GM21528 (cell line): ENCODE measurements around the gene ZNRD2.
A peak's percentile ranks its signal among the peaks of the same experiment; 100 is the strongest.
"Not testable (repeated sequence)": the region's sequence is repeated elsewhere in the genome, so short reads cannot be mapped to it uniquely, and the experiment has no call there.

Experiments used
- ATAC-seq: cut with Tn5 transposase; IDR thresholded peaks from one replicate; pipeline ENCODE4 v1.9.1; 2021; ENCODE audit warnings: mild to moderate bottlenecking, moderate library complexity; ENCODE audit not compliant: unreplicated experiment, low FRiP score

The ZNRD2 gene, protein sequence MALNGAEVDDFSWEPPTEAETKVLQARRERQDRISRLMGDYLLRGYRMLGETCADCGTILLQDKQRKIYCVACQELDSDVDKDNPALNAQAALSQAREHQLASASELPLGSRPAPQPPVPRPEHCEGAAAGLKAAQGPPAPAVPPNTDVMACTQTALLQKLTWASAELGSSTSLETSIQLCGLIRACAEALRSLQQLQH

DNA sequence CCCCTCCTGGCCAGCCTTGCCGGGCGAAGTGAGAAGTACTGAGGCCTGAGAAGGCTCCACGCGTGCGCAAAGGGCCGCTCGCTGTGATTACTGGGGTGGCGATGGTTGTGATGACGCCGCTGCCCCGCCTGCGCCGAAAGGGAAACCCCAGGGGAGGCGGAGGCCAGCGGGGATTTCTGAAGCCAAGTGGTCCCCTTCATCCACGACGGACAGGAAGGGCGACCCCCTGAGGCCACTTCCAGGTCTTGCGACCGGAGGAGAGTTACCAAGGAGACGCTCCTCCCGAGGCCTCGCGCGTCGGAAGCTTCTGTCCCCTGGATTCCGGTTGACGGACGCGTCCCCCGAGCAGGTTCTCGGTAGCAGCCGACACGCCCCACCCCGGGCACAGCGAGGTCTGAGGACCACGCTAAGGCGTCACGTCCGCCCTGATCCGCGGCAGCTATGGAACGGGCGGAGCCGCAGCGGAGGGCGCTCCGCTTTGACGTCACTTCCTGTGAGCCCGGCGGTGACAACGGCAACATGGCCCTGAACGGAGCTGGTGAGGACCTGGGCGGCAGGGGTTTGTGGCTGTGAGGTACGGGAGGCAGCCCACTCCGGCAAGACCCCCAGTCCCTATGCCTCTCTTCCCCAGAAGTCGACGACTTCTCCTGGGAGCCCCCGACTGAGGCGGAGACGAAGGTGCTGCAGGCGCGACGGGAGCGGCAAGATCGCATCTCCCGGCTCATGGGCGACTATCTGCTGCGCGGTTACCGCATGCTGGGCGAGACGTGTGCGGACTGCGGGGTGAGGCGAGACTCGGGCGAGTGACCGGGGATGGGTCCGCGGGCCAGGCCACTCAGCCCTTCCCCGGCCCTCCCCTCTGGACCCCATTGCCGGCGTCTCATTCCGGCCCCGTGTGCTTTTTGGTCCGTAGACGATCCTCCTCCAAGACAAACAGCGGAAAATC is at the start of gene ZNRD2:
Gene ZNRD2 (plus strand): TSS at position 505 of the 946 bp plus-strand sequence. CDS start 15 bp downstream, at position 520.
- peak; percentile 56 for ATAC-seq

DNA sequence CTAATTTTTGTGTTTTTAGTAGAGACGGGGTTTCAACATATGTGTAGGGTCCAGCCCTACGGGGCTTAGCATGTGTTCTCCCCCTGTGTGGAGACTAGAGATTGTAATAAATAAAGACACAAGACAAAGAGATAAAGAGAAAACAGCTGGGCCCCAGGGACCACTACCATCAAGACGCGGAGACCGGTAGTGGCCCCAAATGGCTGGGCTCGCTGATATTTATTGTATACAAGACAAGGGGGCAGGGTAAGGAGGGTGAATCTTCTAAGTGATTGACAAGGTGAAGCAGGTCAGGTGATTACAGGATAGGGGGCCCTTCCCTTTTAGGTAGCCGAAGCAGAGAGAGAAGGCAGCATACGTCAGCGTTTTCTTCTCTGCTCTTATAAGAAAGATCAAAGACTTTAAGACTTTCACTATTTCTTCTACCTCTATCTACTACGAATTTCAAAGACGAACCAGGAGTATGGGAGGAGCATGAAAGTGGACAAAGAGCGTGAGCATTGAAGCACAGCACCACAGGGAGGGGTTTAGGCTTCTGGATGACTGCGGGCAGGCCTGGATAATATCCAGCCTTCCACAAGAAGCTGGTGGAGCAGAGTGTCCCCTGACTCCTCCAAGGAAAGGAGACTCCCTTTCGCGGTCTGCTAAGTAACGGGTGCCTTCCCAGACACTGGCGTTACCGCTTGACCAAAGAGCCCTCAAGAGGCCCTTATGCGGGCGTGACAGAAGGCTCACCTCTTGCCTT is 48.3 kb upstream of the ZNRD2 start:
- ATAC-seq, result not testable (repeated sequence)

DNA sequence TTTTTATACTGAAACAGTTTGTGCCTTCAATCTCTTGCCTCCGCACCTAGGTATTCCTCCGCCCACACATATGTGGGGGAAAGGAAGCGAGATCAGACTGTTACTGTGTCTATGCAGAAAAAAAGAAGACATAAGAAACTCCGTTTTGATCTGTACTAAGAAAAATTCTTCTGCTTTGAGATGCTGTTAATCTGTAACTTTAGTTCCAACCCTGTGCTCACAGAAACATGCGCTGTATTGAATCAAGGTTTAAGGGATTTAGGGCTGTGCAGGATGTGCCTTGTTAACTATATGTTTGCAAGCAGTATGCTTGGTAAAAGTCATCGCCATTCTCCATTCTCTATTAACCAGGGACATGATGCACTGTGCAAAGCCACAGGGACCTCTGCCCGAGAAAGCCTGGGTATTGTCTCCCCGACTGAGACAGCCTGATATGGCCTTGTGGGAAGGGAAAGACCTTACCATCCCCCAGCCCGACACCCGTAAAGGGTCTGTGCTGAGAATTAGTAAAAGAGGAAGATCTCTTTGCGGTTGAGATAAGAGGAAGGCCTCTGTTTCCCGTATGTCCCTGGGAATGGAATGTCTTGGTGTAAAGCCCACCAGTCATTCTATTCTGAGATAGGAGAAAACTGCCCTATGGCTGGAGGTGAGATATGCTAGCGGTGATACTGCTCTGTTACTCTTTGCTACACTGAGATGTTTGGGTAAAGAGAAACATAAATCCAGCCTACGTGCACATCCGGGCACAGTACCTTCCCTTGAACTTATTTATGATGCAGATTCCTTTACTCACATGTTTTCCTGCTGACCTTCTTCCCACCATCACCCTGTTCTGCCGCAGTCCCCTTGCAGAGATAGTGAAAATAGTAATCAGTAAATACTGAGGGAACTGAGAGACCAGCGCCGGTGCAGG is 47.3 kb upstream of the ZNRD2 start:
- not testable (repeated sequence) for ATAC-seq

DNA sequence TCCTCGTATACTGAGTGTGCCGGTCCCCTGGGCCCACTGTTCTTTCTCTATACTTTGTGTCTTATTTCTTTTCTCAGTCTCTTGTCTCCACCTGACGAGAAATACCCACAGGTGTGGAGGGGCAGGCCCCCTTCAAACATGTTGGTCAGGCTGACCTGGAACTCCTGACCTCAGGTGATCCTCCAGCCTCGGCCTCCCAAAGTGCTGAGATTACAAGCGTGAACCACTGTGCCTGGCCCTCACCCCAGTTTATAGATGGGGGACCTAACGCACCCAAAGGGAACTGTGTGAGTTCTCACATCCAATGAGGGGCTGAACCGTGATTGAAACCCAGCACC is 46.7 kb upstream of the ZNRD2 start:
- not testable (repeated sequence) for ATAC-seq

DNA sequence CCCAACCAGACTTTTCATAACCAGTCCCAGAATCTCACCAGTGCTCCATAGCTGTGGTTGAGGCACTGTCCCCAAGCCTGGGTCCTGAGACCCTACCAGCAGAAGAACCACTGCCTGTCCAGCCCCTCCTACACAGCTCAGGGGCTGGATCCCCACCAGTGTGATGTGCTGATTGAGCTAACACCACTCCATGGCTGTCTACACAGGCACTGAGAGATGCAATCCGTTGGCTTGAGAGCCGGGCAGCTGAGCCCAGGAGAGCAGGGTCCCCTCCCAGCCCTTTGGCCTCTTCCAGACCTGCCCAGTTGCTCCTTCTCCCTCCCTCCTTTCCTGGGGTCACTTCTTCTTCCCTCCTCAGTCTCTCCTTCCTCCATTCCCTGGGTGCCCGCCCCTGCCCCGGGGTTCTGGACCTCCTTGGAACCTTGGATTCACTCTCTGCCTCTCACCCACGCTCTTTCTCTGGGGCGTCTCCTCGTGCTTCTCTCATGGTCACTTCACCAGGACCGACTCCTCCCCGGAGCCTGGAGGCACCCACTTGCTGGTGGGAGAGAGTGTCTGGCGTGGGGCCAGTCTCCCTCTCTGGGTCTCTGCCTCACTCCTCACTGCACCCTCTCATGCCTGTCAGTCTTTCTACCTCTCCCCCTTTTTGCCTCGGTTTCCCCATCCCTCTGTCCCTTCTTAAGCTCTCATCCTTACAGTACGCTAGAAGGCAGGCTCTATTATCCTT is 46.1 kb upstream of the ZNRD2 start:
- ATAC-seq, result no peak

DNA sequence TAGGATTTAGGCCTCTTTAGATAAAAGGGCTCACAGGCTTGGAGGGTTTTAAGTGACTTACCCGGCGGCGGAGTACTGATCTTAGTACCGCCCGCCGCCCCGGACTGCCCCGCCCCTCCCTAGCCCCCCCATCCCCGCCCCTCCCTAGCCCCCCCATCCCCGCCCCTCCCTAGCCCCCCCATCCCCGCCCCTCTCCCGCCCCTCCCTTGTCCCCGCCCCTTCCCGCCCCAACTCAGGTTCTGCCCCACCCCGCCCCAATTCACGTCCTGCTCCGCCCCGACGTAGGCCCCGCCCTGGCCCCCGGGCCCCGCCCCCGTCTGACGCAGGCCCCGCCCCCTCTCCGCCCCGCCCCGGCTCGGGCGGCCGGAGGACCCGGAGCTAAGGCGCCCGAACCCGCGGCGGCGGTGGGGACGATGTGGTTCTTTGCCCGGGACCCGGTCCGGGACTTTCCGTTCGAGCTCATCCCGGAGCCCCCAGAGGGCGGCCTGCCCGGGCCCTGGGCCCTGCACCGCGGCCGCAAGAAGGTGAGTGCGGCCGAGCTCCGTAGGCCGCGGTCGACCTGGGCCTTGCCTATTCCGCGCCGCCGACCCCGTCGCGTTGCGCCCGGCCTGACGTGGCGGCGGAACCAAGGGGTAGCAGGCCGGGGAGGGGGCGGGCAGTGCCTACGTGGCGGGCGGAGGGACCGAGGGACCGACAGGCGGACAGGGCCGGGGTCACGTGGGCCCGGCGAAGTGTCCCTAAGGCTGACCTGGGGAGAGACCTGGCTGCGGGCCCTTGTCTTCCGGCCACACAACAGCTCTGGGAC is 45.3 kb upstream of the ZNRD2 start, which contains the start of gene SCYL1:
Gene SCYL1 (plus strand): TSS at position 343 of the 805 bp plus-strand sequence. CDS start 71 bp downstream, at position 414.
- ATAC-seq, result peak; percentile 61

DNA sequence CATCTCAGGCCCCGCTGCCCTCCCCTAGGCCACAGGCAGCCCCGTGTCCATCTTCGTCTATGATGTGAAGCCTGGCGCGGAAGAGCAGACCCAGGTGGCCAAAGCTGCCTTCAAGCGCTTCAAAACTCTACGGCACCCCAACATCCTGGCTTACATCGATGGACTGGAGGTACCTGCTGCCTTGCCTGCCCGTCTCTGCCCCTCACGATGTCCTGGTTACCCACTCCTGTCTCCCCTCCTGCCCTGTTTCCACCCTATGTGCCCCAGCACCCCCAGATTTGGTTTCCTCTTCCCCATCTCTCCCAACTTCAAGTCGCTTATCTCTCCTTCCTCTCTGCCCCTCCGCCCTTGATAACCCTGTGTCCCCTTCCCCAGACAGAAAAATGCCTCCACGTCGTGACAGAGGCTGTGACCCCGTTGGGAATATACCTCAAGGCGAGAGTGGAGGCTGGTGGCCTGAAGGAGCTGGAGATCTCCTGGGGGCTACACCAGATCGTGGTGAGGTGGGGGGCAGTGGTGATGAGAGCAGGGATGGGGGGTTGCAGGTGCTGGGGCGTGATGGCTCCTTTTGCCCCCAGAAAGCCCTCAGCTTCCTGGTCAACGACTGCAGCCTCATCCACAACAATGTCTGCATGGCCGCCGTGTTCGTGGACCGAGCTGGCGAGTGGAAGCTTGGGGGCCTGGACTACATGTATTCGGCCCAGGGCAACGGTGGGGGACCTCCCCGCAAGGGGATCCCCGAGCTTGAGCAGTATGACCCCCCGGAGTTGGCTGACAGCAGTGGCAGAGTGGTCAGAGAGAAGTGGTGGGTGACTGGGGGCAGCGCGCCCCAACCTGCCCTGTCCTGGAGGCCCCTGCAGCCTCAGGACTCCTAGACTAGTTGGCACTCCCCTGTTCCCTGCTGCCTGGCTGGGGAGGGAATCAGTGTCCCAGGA is 44.5 kb upstream of the ZNRD2 start:
- no peak for ATAC-seq

DNA sequence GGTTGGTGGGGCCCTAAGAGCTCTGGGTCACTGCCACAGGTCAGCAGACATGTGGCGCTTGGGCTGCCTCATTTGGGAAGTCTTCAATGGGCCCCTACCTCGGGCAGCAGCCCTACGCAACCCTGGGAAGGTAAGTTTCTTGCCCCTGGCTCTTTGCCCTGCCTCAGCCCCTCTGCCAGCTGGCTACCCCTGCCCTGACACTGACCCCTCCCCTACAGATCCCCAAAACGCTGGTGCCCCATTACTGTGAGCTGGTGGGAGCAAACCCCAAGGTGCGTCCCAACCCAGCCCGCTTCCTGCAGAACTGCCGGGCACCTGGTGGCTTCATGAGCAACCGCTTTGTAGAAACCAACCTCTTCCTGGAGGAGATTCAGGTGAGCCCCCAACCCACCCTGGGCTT is 43.5 kb upstream of the ZNRD2 start:
- no peak for ATAC-seq

DNA sequence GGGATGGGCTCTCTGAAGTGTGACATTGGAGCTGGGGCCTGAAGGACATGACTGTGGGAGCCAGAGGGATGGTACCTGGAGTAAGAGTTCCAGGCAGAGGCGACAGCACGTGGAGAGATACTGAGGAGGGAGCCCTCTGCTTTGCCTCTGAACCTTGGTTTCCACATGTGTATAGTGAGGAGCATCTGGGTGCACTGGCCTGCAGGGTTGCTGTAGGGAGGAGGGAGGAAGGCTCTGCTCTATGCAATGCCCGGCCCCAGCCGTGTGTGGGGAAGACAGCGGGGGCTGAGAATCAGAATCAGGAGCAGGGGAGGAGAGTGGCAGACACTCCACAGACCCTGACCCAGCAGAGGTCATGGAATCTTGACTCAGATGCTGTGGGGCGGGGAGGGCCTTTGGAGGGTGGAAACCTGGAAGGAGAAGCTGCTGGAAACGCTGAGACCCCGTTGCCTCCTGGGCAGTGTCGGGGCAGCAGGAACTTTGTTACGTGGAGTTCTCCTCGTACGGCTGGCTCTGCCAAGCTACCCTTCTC is 41.4 kb upstream of the ZNRD2 start:
- no peak for ATAC-seq

DNA sequence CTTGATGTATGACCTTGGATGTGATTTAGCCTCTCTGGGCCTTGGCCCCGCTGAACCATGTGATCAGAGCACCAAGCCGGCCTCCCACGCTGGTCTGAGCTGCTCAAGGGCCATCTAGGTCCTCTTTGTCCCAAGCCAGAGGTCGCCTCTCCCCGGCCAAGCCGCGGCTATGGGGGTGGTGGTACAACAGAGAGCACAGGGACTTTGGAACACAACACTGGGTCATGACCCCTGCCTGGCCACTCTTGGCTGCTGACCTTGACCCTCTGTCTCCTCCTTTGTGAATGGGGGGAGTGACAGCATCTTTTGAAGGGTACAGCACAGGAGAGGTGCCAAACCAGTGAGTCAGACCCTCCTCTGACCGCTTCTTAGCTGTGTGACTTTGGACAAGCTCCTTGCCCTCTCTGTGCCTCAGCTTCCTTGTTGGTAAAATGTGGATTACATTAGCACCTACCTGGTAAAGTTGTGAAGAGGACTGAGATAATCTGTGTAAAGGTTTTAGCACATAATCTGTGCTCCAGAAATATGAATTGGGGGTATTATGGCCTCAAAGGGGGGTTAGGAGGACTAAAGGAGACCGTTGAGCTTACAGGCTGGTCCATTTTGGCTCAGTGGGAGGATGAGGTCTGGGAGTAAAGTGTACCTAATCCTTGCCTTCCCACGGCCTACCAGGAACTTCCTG is 40.7 kb upstream of the ZNRD2 start:
- no peak for ATAC-seq

DNA sequence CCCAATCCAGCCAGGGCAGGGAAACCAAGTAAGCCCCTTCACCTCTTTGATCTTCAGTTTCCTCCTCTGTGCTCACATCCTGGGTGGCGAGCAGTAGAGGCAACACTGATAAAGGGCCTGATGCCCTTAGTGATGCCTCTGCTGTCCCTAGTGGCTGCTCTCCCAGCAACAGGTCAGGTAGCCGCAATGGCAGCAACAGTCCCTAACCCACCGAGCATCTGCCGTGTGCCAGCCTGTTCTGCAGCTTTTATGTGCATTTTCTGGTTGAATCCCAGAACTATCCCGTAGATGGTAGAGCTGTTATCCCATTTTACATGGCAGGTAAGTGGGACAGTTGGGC is 40.1 kb upstream of the ZNRD2 start:
- ATAC-seq, result no peak

DNA sequence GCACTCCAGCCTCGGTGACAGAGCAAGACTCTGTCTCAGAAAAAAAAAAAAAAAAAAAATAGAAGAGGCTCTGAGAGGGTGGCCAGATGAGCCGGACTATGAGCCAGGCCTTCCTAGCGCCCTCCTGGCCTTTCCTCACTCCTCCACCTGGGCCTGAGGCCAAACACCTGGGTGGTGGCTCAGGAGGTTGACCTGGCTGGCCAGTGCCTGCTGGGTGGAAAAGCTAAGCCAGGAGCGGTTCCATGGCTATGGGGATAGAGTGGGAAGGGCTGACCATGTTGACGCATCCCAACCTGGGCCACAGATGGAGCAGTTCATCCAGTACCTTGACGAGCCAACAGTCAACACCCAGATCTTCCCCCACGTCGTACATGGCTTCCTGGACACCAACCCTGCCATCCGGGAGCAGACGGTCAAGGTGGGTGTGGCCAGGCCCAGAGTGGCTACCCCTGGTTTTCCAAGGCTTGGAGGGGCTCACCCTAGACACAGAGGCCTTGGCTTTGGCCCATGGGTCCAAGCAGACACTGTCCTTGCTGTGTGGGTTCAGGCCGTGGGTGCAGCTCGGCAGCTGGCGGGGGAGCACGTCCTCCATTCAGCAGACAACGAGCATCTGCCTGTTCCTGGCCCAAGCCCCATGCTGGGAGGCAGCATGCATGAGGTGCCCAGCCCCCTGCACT is 37.8 kb upstream of the ZNRD2 start:
- no peak for ATAC-seq

DNA sequence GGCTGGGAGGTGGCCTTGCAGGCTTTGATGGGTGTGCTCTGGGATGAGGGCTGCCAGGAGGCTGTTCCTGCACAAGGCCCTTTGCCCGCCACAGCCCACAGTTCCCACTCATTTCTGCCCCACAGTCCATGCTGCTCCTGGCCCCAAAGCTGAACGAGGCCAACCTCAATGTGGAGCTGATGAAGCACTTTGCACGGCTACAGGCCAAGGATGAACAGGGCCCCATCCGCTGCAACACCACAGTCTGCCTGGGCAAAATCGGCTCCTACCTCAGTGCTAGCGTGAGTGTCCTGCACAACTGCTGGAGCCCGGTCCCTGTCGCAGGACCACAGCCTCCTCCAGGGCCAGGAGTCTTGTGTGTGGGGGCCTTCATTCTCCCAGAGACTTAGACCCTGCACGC is 35.2 kb upstream of the ZNRD2 start:
- no peak for ATAC-seq

DNA sequence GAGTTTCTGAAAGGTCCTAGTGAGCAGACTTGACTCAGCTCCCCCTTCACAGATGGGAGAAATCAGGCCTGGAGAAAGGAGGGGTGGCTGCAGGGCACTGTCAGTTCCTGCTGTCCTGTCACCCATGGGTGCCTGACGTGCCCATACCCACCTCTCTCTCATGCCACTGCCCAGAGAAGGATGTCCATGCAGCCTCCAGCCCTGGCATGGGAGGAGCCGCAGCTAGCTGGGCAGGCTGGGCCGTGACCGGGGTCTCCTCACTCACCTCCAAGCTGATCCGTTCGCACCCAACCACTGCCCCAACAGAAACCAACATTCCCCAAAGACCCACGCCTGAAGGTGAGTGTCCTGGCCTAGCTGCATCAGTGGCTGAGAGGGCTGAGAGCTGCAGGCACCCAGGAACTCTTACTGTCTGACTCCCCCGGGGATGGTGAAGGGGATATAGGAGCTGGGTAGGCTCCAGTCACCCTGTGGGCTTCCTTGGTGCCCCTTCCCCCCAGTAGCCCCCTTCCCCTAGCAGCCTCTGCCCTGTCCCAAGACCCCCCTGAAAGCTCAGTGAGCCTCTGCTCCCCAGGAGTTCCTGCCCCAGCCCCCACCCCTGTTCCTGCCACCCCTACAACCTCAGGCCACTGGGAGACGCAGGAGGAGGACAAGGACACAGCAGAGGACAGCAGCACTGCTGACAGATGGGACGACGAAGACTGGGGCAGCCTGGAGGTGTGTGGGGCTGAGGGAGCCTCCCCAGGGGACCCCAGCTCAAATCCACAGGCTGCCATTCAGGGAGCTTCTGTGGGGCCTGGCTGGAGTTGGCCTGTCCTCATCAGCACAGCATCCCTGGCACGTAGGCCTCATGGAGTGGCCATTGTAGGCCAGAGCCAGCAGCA is 33.6 kb upstream of the ZNRD2 start:
- ATAC-seq, result no peak

DNA sequence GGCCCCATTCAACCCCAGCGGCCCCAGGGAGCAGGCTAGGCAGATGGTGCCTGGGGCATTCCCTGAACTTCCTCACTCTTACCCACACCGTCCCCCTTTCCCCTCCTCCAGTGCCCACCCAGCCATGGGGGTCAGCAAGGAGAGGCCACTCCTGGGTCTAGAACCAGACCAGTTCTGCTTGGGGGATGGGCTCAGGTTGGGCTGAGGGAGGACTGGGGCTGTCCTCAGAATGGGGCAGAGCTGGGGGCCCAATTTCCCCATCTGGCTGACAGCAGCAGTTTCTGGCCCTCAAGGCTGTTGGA is 33.0 kb upstream of the ZNRD2 start:
- no peak for ATAC-seq
